HUES6 (cell line): Measurements from ENCODE around the gene SHISAL2B.
A peak's percentile ranks its signal among the peaks of the same experiment; 100 is the strongest.

Experiments
- H3K27ac ChIP-seq: 2 replicates; pipeline ENCODE4 v1.7.0; 2013; ENCODE audit warnings: low read depth, mild to moderate bottlenecking, low read length, inconsistent platforms
- H3K27me3 ChIP-seq: 2 replicates; pipeline ENCODE4 v1.6.1; 2013; ENCODE audit warnings: low read length; ENCODE audit not compliant: control insufficient read depth, insufficient read depth
- H3K36me3 ChIP-seq: 2 replicates; pipeline ENCODE4 v1.6.1; 2013; ENCODE audit warnings: low read length; ENCODE audit not compliant: control insufficient read depth, insufficient read depth
- H3K4me1 ChIP-seq: 2 replicates; pipeline ENCODE4 v1.6.1; 2013; ENCODE audit warnings: low read length; ENCODE audit not compliant: control insufficient read depth, insufficient read depth
- H3K4me3 ChIP-seq: 2 replicates; pipeline ENCODE4 v1.5.1; 2013; ENCODE audit warnings: low read depth, low read length
- H3K9ac ChIP-seq: one replicate; pipeline ENCODE4 v1.6.1; 2013; ENCODE audit warnings: mild to moderate bottlenecking, low read length
- H3K9me3 ChIP-seq: 2 replicates; pipeline ENCODE4 v1.6.1; 2013; ENCODE audit warnings: low read depth, low read length; ENCODE audit not compliant: control insufficient read depth, insufficient read depth

The SHISAL2B gene

GRCh38 chr5:64754066-64754465, 63.8 kb downstream of the SHISAL2B start:
- H3K4me3 ChIP-seq = no peak overlapping the region
- H3K9me3 ChIP-seq = no peaks in the 10 kb centered on the region
- H3K27ac ChIP-seq = no peak overlapping the region
- H3K27me3 ChIP-seq = no peaks in the 10 kb centered on the region
- H3K36me3 ChIP-seq = peaks cover 25% of the 10 kb centered on the region
- H3K4me1 ChIP-seq = no peaks in the 10 kb centered on the region
- no peak overlapping the region for H3K9ac ChIP-seq

DNA sequence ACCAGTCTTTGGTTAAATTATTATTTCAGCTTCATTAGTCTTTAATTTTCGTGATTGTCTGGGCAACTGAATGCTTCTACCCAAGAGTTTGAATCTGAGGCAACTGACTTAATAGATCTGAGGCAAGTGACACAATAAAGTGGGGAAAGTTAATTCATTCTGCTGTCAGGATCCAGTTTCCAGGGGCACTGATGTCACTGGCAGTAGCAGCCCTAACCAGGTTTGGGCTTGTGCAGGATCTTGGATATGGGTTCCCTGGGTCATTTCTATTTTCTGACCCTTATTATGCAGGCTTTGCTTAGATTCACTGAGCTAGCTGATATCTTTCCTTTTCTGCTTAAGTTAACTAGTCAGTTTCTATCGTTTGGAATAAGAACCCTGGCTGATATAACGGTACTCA, 68.6 kb downstream of the SHISAL2B start:
- H3K4me3 ChIP-seq = no peak overlapping the region
- 0 out of 2 replicates have a peak overlapping the region, but pooled peaks have one; percentile 48 for H3K27ac ChIP-seq
- H3K4me1 ChIP-seq = peaks cover 8% of the 10 kb centered on the region; the same call in 1 of the 2 replicates
- peaks cover 18% of the 10 kb centered on the region for H3K36me3 ChIP-seq
- H3K9me3 ChIP-seq = no peaks in the 10 kb centered on the region
- H3K9ac ChIP-seq = no peak overlapping the region
- H3K27me3 ChIP-seq = no peaks in the 10 kb centered on the region

DNA sequence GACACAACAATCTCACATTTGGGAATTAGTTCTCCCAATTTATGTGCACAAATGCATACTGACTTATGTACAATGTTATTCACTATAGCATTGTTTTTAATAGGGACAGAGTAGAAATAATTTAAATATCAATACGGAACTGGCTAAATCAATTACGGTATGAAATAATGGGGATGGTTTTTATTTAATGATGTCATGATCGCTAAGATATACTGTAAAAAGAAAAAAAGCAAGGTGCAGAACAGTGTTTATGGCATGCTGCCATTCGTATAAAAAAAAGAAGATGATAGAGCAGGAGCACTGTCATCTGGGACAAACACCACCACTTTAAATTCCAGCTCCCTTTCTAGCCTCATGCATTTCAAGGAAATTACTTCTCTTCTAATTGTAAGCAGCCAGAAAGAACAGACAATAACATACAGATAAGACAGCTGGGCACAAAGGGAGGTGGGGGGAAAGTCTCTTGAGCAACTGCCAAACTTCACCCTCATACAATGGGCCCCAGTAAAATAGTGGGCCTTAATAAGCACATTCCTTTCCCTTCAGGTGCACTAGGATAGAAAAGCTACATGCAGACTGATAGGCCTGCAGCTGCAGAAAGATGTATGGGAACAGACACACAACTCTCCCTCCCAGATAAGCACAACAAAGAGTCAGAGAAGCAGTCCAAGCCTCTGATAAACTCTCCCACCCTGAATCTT, 69.8 kb downstream of the SHISAL2B start:
- H3K27ac ChIP-seq = no peak overlapping the region
- no peaks in the 10 kb centered on the region for H3K9me3 ChIP-seq
- H3K9ac ChIP-seq = no peak overlapping the region
- no peak overlapping the region for H3K4me3 ChIP-seq
- no peaks in the 10 kb centered on the region for H3K27me3 ChIP-seq
- H3K36me3 ChIP-seq = peaks cover 23% of the 10 kb centered on the region
- peaks cover 8% of the 10 kb centered on the region; the same call in 1 of the 2 replicates for H3K4me1 ChIP-seq

DNA sequence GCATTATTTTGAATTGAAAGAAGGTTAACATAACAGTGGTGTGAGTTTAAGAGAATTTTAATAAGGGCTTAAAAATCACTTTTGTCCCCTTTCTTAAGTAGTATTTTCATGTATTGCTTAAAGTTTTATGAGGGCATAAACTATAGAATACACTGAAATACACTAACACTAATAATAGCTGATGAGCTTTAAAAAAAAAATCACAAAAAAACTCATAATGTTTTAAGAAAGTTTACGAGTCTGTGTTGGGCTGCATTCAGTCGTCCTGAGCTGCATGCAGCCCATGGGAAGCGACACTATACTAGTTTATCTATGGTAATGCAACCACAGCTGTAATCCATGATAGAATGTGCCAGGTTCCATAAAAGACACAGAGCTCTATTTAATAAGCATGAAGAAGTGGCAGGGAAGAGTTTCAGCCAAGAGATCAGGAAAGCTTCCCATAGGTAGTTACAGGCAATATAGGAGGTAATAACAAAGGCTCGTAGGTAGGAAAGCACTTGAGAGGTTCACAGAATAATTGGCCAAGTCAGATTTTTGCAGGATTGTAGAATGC, 73.7 kb downstream of the SHISAL2B start:
- Histone ChIP-seq H3K36me3 (peaks cover 44% of the 10 kb centered on the region), H3K4me3 (no peak overlapping the region), H3K4me1 (peaks cover 13% of the 10 kb centered on the region), H3K27me3 (no peaks in the 10 kb centered on the region), H3K9ac (no peak overlapping the region), H3K9me3 (no peaks in the 10 kb centered on the region), H3K27ac (no peak overlapping the region)

DNA sequence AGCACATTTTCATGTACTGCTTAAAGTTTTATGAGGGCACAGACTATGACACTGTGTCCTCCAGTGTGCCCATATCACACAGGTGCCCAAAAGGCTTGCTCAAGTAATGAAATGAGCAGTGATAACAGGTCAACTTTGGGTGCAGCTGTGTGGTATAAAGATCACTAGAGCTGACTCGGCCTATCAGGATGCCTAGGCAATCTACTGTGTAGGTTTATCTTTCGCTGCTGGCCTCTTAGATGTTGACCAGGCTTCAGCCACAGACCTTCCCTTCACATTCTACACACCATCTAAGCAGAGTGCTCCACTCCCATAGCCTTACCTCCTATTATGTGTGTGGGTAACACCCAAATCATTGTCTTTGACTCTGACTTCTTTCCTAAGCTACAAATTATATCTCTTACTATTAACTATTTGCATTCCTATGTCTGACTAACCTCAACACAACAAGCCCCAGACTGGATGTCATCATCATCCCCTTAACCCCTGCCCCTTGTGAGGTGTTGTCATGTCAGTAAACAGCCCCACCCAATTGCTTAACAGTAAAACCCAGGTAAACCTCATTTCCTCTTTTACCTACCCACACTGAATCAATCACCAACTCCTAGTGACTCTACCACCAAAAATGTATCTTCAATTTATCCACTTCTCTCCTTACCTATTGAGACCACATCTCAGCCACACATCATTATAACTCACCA, 75.7 kb downstream of the SHISAL2B start:
- no peaks in the 10 kb centered on the region for H3K9me3 ChIP-seq
- H3K36me3 ChIP-seq = peaks cover 41% of the 10 kb centered on the region
- H3K27ac ChIP-seq = no peak overlapping the region

GRCh38 chr5:64766941-64767340, 76.6 kb downstream of the SHISAL2B start:
- Histone ChIP-seq H3K27ac (no peak overlapping the region), H3K36me3 (peaks cover 35% of the 10 kb centered on the region), H3K4me1 (peaks cover 11% of the 10 kb centered on the region), H3K4me3 (peak overlapping the region; percentile 93), H3K27me3 (no peaks in the 10 kb centered on the region), H3K9me3 (no peaks in the 10 kb centered on the region), H3K9ac (peak overlapping the region; percentile 94)

More for the DNA sequence above, 75.7 kb downstream of the SHISAL2B start:
- H3K4me1 ChIP-seq = peaks cover 16% of the 10 kb centered on the region
- H3K4me3 ChIP-seq = 0 out of 2 replicates have a peak overlapping the region, but pooled peaks have one; percentile 6
- H3K9ac ChIP-seq = no peak overlapping the region
- H3K27me3 ChIP-seq = no peaks in the 10 kb centered on the region
